K562 (cell line): ENCODE results near the gene PCK1. TPM values are rescaled to one million over a fixed set of nuclear protein-coding genes. Genes with fewer than 3 reads are reported as not detected.
A peak's percentile ranks its signal among the peaks of the same experiment; 100 is the strongest.

Experiments used
- ATAC-seq: fragments of 200-7000 bp; cut with Tn5 transposase; 3 replicates; pipeline ENCODE4 v1.9.1; 2020; ENCODE audit warnings: moderate library complexity
- BruUV-seq: library from RNA; stranded (reverse); fragments of 400-500 nt; replicated peaks from 2 replicates; lab custom pipeline; 2021; lab: Mats Ljungman, UMichigan
- CTCF ChIA-PET: fragments of 300-600 bp; formaldehyde crosslinking; extraction: SDS; loops from one replicate; lab custom pipeline; 2021; ENCODE audit warnings: low intra/inter-chr PET ratio; lab: Yijun Ruan, JAX
- POLR2A ChIA-PET: fragments of 300-600, 350-650 bp; sonication (Branson Sonifier 250); formaldehyde crosslinking; extraction: SDS; loops from one replicate; lab custom pipeline; 2021; ENCODE audit warnings: antibody characterized with exemption, inconsistent platforms; lab: Yijun Ruan, JAX
- DNase-seq, 4 experiments: peaks; one replicate each; pipeline versions ENCODE4 v3.0.0 to v3.0.0-alpha.2; 2011 to 2018; ENCODE audit warnings: low spot score in 3 of 4, mixed read lengths in 3 of 4; ENCODE audit errors: extremely low read depth in 1 of 4
- FAIRE-seq: peaks from 2 replicates; lab custom pipeline; 2011; peaks lifted over from hg19 to GRCh38; lab: Jason Lieb, UNC
- H2AFZ ChIP-seq: 2 replicates; pipeline ENCODE4 v1.6.0; 2011; ENCODE audit warnings: low read depth, low read length, control low read depth, inconsistent platforms
- H3K27ac ChIP-seq: fragments of 200-600 bp; 3 replicates; pipeline ENCODE4 v1.8.0; 2011; ENCODE audit warnings: low read depth, mild to moderate bottlenecking, control low read depth, inconsistent platforms, low read length, moderate library complexity, mixed read lengths; ENCODE audit errors: extremely low read depth
- H3K27me3 ChIP-seq, 2 experiments: fragments of 300-600 bp in 1 of 2; 2 replicates in 1 of 2; 3 replicates in 1 of 2; pipeline versions ENCODE4 v1.6.0 to v1.8.0; 2011; ENCODE audit warnings: inconsistent platforms in 2 of 2, low read length in 2 of 2, mild to moderate bottlenecking in 1 of 2, mixed read lengths in 1 of 2, moderate library complexity in 1 of 2; ENCODE audit not compliant: control insufficient read depth in 2 of 2, insufficient read depth in 2 of 2
- H3K36me3 ChIP-seq: fragments of 300-600 bp; 3 replicates; pipeline ENCODE4 v1.8.0; 2011; ENCODE audit warnings: mild to moderate bottlenecking, low read length, inconsistent platforms; ENCODE audit not compliant: control insufficient read depth, insufficient read depth
- H3K4me1 ChIP-seq, 2 experiments: fragments of 200-600 bp in 1 of 2; replicated peaks in 1 of 2; 2 replicates in 1 of 2; 3 replicates in 1 of 2; pipeline versions ENCODE4 v1.5.1 to v1.8.0; 2011; ENCODE audit warnings: inconsistent platforms in 2 of 2, low read length in 2 of 2, mild to moderate bottlenecking in 1 of 2, mixed read lengths in 1 of 2, moderate library complexity in 1 of 2; ENCODE audit not compliant: control insufficient read depth in 2 of 2, insufficient read depth in 2 of 2
- H3K4me2 ChIP-seq: 2 replicates; pipeline ENCODE4 v1.6.1; 2011; ENCODE audit warnings: low read length, control low read depth, inconsistent platforms, mixed read lengths; ENCODE audit not compliant: insufficient read depth
- H3K4me3 ChIP-seq: fragments of 200-600 bp; sonication (generic), shearing (Covaris generic); 2 replicates; pipeline ENCODE4 v1.5.1; 2016; ENCODE audit warnings: control low read depth, inconsistent platforms
- H3K79me2 ChIP-seq: fragments of 200-600 bp; 3 replicates; pipeline ENCODE4 v1.8.0; 2011; ENCODE audit warnings: low read length, inconsistent platforms; ENCODE audit not compliant: control insufficient read depth, insufficient read depth
- H3K9ac ChIP-seq, 2 experiments: 2 replicates each; pipeline versions ENCODE4 v1.6.0 to v1.6.1; 2011; ENCODE audit warnings: low read depth in 2 of 2, low read length in 2 of 2, control low read depth in 1 of 2, inconsistent platforms in 1 of 2, mild to moderate bottlenecking in 1 of 2, mixed read lengths in 1 of 2; ENCODE audit not compliant: insufficient read depth in 1 of 2
- H3K9me1 ChIP-seq: one replicate; pipeline ENCODE4 v1.6.0; 2011; ENCODE audit warnings: inconsistent platforms, mild to moderate bottlenecking, low read length, moderate library complexity; ENCODE audit not compliant: control insufficient read depth, insufficient read depth
- H3K9me3 ChIP-seq: replicated peaks from 2 replicates; pipeline ENCODE4 v1.5.1; 2011; ENCODE audit warnings: low read depth, low read length, inconsistent platforms; ENCODE audit not compliant: control insufficient read depth, insufficient read depth
- H4K20me1 ChIP-seq: replicated peaks from 2 replicates; pipeline ENCODE4 v1.6.1; 2011; ENCODE audit warnings: low read length, inconsistent platforms, mixed read lengths; ENCODE audit not compliant: control insufficient read depth, insufficient read depth
- FOXM1 ChIP-seq, 2 experiments: fragments of 450-650 bp in 1 of 2; sonication (generic) in 1 of 2; formaldehyde crosslinking in 1 of 2; IDR thresholded peaks; 2 replicates each; pipeline versions ENCODE4 v1.6.1 to v1.9.0; 2017 to 2022; ENCODE audit warnings: low read depth in 2 of 2, mild to moderate bottlenecking in 2 of 2, missing genetic modification reagents in 1 of 2, moderate library complexity in 1 of 2
- POLR2H ChIP-seq: IDR thresholded peaks from 2 replicates; pipeline ENCODE4 v1.6.1; 2016; ENCODE audit warnings: missing genetic modification characterization, low read depth, mild to moderate bottlenecking, control low read depth, missing compliant biosample characterization, moderate library complexity
- STAT6 ChIP-seq: sonication (generic); formaldehyde crosslinking; IDR thresholded peaks from 2 replicates; pipeline ENCODE4 v1.8.1; 2023; ENCODE audit warnings: mild to moderate bottlenecking, missing genetic modification reagents
- ZNF407 ChIP-seq: fragments of 450-650 bp; IDR thresholded peaks from 2 replicates; pipeline ENCODE4 v1.6.1; 2016; ENCODE audit warnings: low read depth
- ZNF655 ChIP-seq: fragments of 250-450 bp; sonication (Bioruptor Pico); IDR thresholded peaks from 2 replicates; pipeline ENCODE4 v1.5.0; 2021
- WGBS: fragments of 100-300 bp; shearing (Covaris generic); methylation state at CpG from one replicate; pipeline ENCODE4 v1.1.6; 2016; ENCODE audit warnings: low coverage, mixed read lengths; ENCODE audit not compliant: insufficient coverage; ENCODE audit errors: missing lambda C conversion rate; 5-methylcytosine and 5-hydroxymethylcytosine counted together
- in situ Hi-C: fragments of 300-500 bp; cut with MboI; formaldehyde crosslinking; loops from 4 replicates; pipeline ENCODE4 v1.15.0; 2018; ENCODE audit warnings: inconsistent platforms, mixed read lengths
- intact Hi-C: fragments of 100-400 bp; cut with micrococcal nuclease; formaldehyde crosslinking; loops from 2 replicates; pipeline ENCODE4 v1.14.2; 2022
- polyA plus RNA-seq, 8 experiments: library from polyadenylated mRNA; depleted of rRNA in 4 of 8; stranded (reverse) in 5 of 8; unstranded in 3 of 8; fragments of >200 nt; fragmentation: Nextera tagmentation in 2 of 8; fragmentation: Illumina TruSeq in 1 of 8; extraction: Ambion mirVana in 2 of 8; extraction: Trizol in 1 of 8; gene quantifications; 2 replicates each; pipeline versions ENCODE4 v1.2.1 to v1.2.3, GENCODE V29; 2011 to 2014; ENCODE audit warnings: inconsistent platforms in 1 of 8, missing spikeins in 1 of 8
- total RNA-seq, 7 experiments: library from RNA; depleted of rRNA in 6 of 7; stranded (reverse); fragments of >200 nt in 6 of 7; fragmentation: Illumina TruSeq in 2 of 7; extraction: Trizol in 2 of 7; gene quantifications; 2 replicates each; pipeline versions ENCODE4 v1.2.1 to v1.2.3, GENCODE V29; 2011 to 2021; ENCODE audit warnings: low replicate concordance in 1 of 7

PCK1 gene
- total and polyA plus RNA-seq, 9 of the 15 experiments (the other 6 are each of a cell fraction or from before 2014, with no cell fraction given): 0.05 to 0.73 (median 0.15) TPM

- no peaks in the 10 kb centered on the region for H3K9me1 ChIP-seq
- peak overlapping the region; percentile 46 for H2AFZ ChIP-seq
- peaks cover 20% of the 10 kb centered on the region for H3K36me3 ChIP-seq
- BruUV-seq: no TSS peak
- H3K27me3 ChIP-seq: no peaks in the 10 kb centered on the region
- peak overlapping the region; percentile 10 to 67; a peak in 3 of 4 replicates for H3K9ac ChIP-seq
- in situ Hi-C loops (loop anchor here (10.0 kb wide), 1 partner anchor 678 kb away; no protein-coding TSS in a partner anchor), intact Hi-C loops (loop anchor here (1.0 kb wide), 2 partner anchors 67 to 683 kb away; no protein-coding TSS in a partner anchor)
- ChIA-PET POLR2A (interaction anchor here (1.0 kb wide), 1 partner anchor 14 kb away, joined by 3 read pairs; no protein-coding TSS in a partner anchor), CTCF (interaction anchor here (0.6 to 4.9 kb wide), 7 partner anchors 12 to 683 kb away, joined by 3 to 103 read pairs (median 5); no protein-coding TSS in a partner anchor)
- no peaks in the 10 kb centered on the region for H3K9me3 ChIP-seq
- H4K20me1 ChIP-seq: 0 out of 2 replicates have a peak, but pooled peaks cover 9% of the 10 kb centered on the region
- peaks cover 30% of the 10 kb centered on the region for H3K79me2 ChIP-seq
- ATAC-seq (no peak), DNase-seq (peak in 1 of 4 experiments; percentile 12), FAIRE-seq (no peak)
- 0 out of 2 replicates have a peak overlapping the region, but pooled peaks have one; percentile 6 for H3K4me2 ChIP-seq
- WGBS: 46% methylated on average over 19 of the region's 19 CpGs
- H3K27ac ChIP-seq: no peak overlapping the region
- H3K4me1 ChIP-seq: peaks cover 15 to 32% of the 10 kb centered on the region in 2 experiments; a peak in 4 of 5 replicates
- no peak overlapping the region for H3K4me3 ChIP-seq
- TF ChIP-seq STAT6 (no peak), POLR2H (no peak), ZNF655 (no peak), ZNF407 (peak; percentile 33; the same call in 1 of the 2 replicates), FOXM1 (IDR thresholded peaks at IDR 0.05; ENCODE audit: low read depth) (no peak), FOXM1 (CRISPR knock-in tag; IDR thresholded peaks at IDR 0.05; ENCODE audit: low read depth) (no peak)
Observed at GRCh38 chr20:57526885-57527460, 33.9 kb upstream of the PCK1 start.
